ENCODE data around the gene SPRR2D.
"Not testable (repeated sequence)": the region's sequence is repeated elsewhere in the genome, so short reads cannot be mapped to it uniquely, and the experiment has no call there.

DNA sequence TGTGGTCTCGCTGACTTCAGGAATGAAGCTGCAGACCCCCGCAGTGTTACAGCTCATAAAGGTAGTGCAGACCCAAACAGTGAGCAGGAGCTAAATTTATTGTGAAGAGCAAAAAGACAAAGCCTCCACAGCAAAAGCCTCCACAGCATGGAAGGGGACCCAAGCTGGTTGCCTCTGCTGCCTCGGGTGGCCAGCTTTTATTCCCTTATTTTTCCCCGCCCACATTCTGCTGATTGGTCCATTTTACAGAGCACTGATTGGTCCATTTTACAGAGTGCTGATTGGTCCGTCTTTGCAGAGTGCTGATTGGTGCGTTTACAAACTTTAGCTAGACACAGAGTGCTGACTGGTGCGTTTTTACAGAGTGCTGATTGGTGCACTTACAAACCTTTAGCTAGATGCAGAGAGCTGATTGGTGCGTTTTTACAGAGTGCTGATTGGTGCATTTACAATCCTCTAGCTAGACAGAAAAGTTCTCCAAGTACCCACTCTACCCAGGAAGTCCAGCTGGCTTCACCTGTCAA lies 29.6 kb downstream of the SPRR2D start:
- TF ChIP-seq POLR2A (IDR thresholded peaks at IDR 0.05): not testable (repeated sequence)
- TF ChIP-seq, protein P1, sequence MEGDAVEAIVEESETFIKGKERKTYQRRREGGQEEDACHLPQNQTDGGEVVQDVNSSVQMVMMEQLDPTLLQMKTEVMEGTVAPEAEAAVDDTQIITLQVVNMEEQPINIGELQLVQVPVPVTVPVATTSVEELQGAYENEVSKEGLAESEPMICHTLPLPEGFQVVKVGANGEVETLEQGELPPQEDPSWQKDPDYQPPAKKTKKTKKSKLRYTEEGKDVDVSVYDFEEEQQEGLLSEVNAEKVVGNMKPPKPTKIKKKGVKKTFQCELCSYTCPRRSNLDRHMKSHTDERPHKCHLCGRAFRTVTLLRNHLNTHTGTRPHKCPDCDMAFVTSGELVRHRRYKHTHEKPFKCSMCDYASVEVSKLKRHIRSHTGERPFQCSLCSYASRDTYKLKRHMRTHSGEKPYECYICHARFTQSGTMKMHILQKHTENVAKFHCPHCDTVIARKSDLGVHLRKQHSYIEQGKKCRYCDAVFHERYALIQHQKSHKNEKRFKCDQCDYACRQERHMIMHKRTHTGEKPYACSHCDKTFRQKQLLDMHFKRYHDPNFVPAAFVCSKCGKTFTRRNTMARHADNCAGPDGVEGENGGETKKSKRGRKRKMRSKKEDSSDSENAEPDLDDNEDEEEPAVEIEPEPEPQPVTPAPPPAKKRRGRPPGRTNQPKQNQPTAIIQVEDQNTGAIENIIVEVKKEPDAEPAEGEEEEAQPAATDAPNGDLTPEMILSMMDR (IDR thresholded peaks at IDR 0.05): not testable (repeated sequence)
